Stimulated activated naive CD4-positive, alpha-beta T cell treated with Interleukin-2 at 50 U/mL for 16 hours (primary cell): ENCODE results near the gene APBA3.

Experiments used
- DNase-seq: peaks from one replicate; lab custom pipeline; 2025; lab: John Stamatoyannopoulos, UW

The APBA3 gene

DNA sequence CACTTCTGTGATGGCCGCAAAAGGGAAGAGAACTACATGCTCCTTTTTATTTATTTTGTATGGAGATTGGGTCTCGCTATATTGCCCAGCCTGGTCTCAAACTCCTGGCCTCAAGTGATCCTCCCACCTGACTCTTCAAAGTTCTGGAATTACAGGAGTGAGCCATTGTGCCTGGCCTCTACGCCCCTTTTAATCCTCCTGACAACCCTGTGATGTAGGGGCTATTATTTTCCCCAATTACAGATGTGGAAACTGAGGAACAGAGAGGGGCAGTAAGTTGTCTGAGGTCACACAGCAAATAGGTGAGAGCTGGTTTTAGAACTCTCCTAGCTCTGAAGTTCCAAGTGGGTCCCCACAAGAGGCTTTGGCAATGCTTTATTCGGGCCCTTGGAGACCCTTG lies 41.6 kb downstream of the APBA3 start:
- no peak for DNase-seq

DNA sequence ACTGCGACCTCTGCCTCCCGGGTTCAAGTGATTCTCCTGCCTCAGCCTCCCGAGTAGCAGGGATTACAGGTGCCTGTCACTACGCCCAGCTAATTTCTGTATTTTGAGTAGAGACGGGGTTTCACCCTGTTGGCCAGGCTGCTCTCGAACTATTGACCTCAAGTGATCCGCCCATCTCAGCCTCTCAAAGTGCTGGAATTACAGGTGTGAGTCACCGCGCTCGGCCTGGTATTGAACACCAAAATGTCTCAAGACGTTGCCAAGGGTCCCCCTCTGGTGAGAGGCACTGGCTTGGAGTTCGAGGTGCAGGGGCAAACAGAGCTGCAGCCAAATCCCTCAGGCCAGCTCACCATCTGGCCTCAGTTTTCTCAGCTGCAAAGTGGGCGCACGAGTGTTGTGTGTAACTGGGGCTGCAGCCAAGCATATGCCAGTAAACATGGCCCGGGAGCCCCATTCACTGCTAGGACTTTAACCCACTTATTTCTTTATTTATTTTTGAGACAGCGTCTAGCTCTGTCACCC lies 45.3 kb downstream of the APBA3 start:
- no peak for DNase-seq

DNA sequence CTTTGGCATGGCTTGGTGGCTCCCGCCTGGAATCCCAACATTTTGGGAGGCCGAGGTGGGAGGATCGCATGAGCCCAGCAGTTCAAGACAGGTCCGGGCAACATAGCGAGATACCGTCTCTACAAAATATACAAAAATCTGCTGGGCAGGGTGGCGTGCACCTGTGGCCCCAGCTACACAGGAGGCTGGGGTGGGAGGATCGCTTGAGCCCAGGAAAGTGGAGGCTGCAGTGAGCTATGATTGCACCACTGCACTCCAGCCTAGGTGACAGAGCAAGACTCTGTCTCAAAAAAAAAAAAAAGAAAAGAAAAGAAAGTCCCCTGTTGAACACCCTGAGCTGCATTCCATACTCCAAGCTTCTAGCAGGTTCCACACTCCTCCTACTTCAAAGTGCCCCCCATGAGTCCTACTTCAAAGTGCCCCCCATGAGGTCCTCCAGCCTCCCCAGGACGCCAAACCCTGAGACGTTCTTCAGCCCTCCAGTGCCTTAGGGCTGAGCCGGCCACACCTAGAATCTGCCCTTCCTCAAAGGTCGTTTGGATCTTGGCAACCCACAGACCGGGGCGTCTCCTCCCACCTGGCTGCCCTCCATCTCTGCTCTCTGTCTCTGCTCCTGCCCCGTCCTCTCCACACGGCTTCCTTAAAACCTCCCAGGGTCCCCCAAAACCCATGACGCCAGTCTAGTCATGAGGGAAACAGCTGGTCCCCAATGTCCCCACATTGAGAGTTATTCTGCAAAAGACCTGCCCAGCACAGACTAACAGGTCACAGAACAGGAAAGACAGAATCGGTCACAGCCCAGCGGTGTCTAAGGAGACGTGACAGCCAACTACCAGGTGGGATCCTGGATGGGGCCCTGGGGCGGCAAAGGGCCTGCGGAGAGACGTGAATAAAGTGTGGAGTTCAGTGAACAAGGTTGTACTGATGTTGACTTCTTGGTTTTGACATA lies 48.6 kb downstream of the APBA3 start:
- DNase-seq = no peak

DNA sequence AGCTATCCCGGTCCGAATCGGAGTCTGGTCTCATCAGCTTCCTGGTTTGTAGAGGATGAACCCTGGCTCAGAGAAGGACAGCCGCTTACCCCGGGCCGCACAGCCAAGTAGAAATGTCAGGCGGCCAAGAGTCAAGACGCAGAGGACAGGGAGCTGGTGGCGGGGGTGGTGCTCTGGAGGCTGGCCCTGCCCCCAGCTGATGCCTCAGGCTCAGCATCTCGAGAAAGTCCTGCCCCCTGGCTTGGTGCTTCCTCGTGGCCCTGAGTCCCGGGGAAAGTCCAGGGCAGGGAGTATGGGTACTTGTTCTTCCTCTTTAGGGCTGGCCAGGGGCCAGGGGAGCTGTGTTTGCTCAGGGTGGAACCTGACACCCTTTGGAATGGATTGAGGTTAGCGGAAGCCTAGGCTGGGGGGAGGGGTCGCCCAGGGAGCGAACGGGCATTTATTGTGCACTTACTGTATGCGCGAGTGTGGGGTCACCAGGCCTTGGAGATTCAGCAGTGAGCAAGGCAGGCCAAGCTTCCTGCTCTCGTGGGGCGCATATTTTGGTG lies 51.2 kb downstream of the APBA3 start:
- DNase-seq = no peak

DNA sequence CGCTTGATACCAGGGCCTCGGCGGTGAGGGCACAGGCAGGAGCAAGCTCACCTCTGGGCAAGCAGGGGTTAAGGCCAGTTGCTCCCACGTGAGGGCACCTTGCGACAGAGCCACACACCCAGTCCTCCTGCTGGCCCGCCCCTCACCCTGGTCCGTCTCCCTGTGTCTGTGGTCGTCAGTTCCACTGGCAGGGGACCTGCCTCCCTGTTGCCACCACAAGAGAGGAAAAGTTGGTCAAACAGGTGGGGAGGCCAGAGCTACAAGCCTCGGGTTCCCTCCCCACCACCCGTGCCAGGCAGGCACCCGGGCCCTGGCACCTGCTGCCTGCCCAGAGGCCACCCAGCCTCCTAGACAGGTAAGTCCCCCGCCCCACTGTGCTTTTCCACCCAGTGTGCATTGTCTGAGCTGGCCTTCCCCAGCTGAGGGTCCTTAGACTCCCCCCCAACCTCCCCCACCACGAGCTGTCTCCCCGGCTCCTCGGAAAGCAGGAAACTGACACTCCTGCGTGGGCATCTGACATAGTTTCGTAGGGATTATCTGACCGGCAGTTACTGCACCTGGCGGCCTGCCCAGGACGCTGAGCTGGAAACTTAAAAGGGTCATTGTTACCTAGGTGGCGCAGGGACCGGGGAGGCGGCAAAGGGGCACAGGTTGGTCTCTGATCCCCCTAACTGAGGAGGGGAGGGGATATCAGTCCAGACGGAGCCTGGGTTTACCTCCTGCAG lies 53.1 kb downstream of the APBA3 start, which contains the start of gene TJP3:
TJP3 (plus strand) TSS at position 178 of the 725 bp plus-strand sequence. CDS start 20,049 bp downstream, outside the sequence.
- no peak for DNase-seq

DNA sequence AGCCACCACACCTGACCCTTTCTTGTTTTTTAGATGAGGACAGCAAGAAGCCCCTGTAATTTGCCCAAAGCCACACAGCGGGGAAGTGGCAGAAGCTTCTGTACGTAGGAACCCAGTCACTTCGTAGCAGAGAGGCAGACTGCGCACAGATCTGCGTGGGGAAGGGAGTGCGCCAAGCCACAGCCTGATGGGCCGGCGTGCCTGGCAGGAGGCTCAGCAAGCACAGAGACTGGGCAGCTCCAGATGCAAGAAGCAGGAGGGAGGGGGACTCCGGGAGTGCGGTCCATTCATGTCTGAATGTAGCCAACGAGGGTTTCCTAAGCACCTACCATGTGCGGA lies 53.7 kb downstream of the APBA3 start:
- DNase-seq = no peak

DNA sequence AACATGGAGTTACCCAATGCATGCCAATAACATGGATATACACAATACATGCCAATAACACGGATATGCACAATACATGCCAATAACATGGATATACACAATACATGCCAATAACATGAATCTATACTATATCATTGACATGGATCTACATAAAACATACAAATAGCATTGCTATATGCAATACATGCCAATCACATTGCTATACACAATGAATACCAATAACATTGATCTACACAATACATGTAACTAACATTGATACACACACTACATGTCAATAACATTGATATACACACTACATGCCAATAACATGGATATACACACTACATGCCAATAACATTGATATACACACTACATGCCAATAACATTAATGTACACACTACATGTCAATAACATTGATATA lies 60.3 kb downstream of the APBA3 start:
- no peak for DNase-seq
